Smooth muscle cell (in vitro differentiated cells): Measurements from ENCODE around the gene EPOP. TPM values are rescaled to one million over a fixed set of nuclear protein-coding genes. Genes with fewer than 3 reads are reported as not detected.

Experiments
- DNase-seq: peaks from one replicate; lab custom pipeline; 2025; ENCODE audit not compliant: unreplicated experiment; lab: John Stamatoyannopoulos, UW
- H2AFZ ChIP-seq: fragments of 200-600 bp; sonication (generic); 2 replicates; pipeline ENCODE4 v1.6.0; 2016; ENCODE audit warnings: antibody characterized with exemption, low read depth, mild to moderate bottlenecking
- H3F3A ChIP-seq: fragments of 200-600 bp; sonication (generic); 2 replicates; pipeline ENCODE4 v1.6.0; 2017; ENCODE audit warnings: antibody characterized with exemption, low read depth
- H3K27ac ChIP-seq: fragments of 200-600 bp; sonication (generic); 2 replicates; pipeline ENCODE4 v1.5.1; 2016; ENCODE audit warnings: low read depth, mild to moderate bottlenecking
- H3K27me3 ChIP-seq: fragments of 200-600 bp; sonication (generic); 2 replicates; pipeline ENCODE4 v1.6.1; 2016; ENCODE audit warnings: low read depth, mild to moderate bottlenecking
- H3K36me3 ChIP-seq: fragments of 200-600 bp; sonication (generic); 2 replicates; pipeline ENCODE4 v1.5.1; 2016; ENCODE audit warnings: low read depth
- H3K4me1 ChIP-seq: fragments of 200-600 bp; sonication (generic); 2 replicates; pipeline ENCODE4 v1.5.1; 2016; ENCODE audit warnings: low read depth
- H3K4me2 ChIP-seq: fragments of 200-600 bp; sonication (generic); 2 replicates; pipeline ENCODE4 v1.6.0; 2016; ENCODE audit warnings: mild to moderate bottlenecking
- H3K4me3 ChIP-seq: fragments of 200-600 bp; sonication (generic); 2 replicates; pipeline ENCODE4 v1.5.1; 2016; ENCODE audit warnings: mild to moderate bottlenecking
- H3K79me2 ChIP-seq: fragments of 200-600 bp; sonication (generic); 2 replicates; pipeline ENCODE4 v1.6.0; 2016; ENCODE audit warnings: low read depth, mild to moderate bottlenecking
- H3K9ac ChIP-seq: fragments of 200-600 bp; sonication (generic); 2 replicates; pipeline ENCODE4 v1.6.0; 2016; ENCODE audit warnings: low read depth
- H3K9me3 ChIP-seq: fragments of 200-600 bp; sonication (generic); replicated peaks from 2 replicates; pipeline ENCODE4 v1.5.1; 2016; ENCODE audit warnings: low read depth
- H4K20me1 ChIP-seq: fragments of 200-600 bp; sonication (generic); 2 replicates; pipeline ENCODE4 v1.6.0; 2016; ENCODE audit warnings: low read depth
- WGBS: methylation state at CpG from one replicate; pipeline ENCODE4 v1.1.7; 2016; ENCODE audit warnings: low lambda C conversion rate; 5-methylcytosine and 5-hydroxymethylcytosine counted together
- polyA plus RNA-seq: library from polyadenylated mRNA; unstranded; fragments of >200 nt; fragmentation: Nextera tagmentation; extraction: Ambion mirVana; gene quantifications from 2 replicates; pipeline ENCODE4 v1.2.1, GENCODE V29; 2016
- total RNA-seq: library from RNA; depleted of rRNA; stranded (reverse); fragments of >200 nt; gene quantifications from 2 replicates; pipeline ENCODE4 v1.2.3, GENCODE V29; 2014
- TF ChIP-seq, protein P1 (sequence below): fragments of 200-600 bp; sonication (generic); IDR thresholded peaks from 2 replicates; pipeline ENCODE4 v1.5.1; 2017; ENCODE audit warnings: borderline replicate concordance, mild to moderate bottlenecking, antibody characterized with exemption; ENCODE audit not compliant: insufficient read depth, poor library complexity, severe bottlenecking

Gene EPOP
- total and polyA plus RNA-seq, 2 experiments from 2014 or later: 0.40 to 0.85 TPM

DNA sequence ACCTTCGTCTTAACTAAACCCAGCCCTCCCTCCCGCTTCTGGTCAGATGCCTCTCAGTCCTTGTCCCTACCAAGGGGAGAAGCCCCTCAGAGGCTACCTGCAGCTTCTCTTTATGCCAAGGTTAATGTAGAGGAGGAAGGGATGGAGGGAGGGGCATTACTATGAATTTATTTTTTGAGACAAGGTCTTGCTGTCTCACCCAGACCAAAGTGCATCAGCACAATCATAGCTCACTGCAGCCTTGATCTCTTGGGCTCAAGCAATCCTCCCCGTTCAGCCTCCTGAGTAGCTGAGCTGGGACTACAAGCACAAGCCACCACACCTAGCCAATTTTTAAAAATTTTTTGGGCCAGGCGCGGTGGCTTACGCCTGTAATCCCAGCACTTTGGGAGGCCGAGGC, 15.3 kb downstream of the EPOP start:
- no peak overlapping the region for H3K4me2 ChIP-seq
- TF ChIP-seq, protein P1, sequence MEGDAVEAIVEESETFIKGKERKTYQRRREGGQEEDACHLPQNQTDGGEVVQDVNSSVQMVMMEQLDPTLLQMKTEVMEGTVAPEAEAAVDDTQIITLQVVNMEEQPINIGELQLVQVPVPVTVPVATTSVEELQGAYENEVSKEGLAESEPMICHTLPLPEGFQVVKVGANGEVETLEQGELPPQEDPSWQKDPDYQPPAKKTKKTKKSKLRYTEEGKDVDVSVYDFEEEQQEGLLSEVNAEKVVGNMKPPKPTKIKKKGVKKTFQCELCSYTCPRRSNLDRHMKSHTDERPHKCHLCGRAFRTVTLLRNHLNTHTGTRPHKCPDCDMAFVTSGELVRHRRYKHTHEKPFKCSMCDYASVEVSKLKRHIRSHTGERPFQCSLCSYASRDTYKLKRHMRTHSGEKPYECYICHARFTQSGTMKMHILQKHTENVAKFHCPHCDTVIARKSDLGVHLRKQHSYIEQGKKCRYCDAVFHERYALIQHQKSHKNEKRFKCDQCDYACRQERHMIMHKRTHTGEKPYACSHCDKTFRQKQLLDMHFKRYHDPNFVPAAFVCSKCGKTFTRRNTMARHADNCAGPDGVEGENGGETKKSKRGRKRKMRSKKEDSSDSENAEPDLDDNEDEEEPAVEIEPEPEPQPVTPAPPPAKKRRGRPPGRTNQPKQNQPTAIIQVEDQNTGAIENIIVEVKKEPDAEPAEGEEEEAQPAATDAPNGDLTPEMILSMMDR: no peak
- no peaks in the 10 kb centered on the region for H3K36me3 ChIP-seq
- H3F3A ChIP-seq: no peaks in the 10 kb centered on the region
- no peak overlapping the region for H2AFZ ChIP-seq
- no peak overlapping the region for H3K4me3 ChIP-seq
- H3K9ac ChIP-seq: no peak overlapping the region
- peaks cover 7% of the 10 kb centered on the region for H3K4me1 ChIP-seq
- no peaks in the 10 kb centered on the region for H3K79me2 ChIP-seq
- no peaks in the 10 kb centered on the region for H4K20me1 ChIP-seq
- H3K9me3 ChIP-seq: no peaks in the 10 kb centered on the region
- WGBS: 88% methylated on average over 7 of the region's 7 CpGs
- no peak for DNase-seq
- no peak overlapping the region for H3K27ac ChIP-seq
- H3K27me3 ChIP-seq: no peaks in the 10 kb centered on the region

DNA sequence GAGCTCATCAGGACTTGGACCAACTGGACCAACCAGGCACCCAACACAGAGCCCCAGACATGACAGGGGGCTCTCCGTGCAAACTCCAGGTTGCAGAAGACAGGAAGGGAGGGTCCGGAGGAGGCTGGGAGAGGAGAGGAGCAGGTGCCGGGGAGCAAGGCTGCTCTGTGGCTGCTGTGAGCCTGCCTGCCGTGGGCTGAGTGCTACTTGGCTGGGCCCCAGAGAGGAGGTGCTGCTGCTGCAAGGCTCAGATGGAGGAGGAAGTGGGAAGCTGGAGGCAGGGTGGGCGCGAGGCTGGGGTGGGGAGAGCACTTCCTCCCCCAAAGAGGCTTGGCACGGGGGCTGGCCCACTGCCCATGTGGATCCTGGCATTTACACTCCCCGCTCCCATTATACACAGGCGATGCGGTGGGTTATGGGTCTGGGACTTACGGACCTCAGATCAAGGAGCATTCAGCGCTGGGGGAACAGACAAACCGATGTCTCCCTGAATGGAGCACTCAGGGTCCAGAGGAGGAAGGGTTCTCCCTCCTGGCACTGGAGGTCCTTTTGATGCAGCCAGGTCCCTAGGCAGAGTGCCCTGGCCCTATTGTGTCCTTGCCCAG, 15.9 kb downstream of the EPOP start:
- no peaks in the 10 kb centered on the region for H3K79me2 ChIP-seq
- peaks cover 7% of the 10 kb centered on the region for H3K4me1 ChIP-seq
- H3K9ac ChIP-seq: no peak overlapping the region
- WGBS: 90% methylated on average over 10 of the region's 13 CpGs
- no peak overlapping the region for H3K4me2 ChIP-seq
- no peaks in the 10 kb centered on the region for H4K20me1 ChIP-seq
- no peaks in the 10 kb centered on the region for H3K9me3 ChIP-seq
- H2AFZ ChIP-seq: no peak overlapping the region
- DNase-seq: no peak
- H3F3A ChIP-seq: no peaks in the 10 kb centered on the region
- peaks cover 2% of the 10 kb centered on the region for H3K27me3 ChIP-seq
- H3K36me3 ChIP-seq: no peaks in the 10 kb centered on the region
- H3K27ac ChIP-seq: no peak overlapping the region
- H3K4me3 ChIP-seq: no peak overlapping the region
- TF ChIP-seq, protein P1: no peak

DNA sequence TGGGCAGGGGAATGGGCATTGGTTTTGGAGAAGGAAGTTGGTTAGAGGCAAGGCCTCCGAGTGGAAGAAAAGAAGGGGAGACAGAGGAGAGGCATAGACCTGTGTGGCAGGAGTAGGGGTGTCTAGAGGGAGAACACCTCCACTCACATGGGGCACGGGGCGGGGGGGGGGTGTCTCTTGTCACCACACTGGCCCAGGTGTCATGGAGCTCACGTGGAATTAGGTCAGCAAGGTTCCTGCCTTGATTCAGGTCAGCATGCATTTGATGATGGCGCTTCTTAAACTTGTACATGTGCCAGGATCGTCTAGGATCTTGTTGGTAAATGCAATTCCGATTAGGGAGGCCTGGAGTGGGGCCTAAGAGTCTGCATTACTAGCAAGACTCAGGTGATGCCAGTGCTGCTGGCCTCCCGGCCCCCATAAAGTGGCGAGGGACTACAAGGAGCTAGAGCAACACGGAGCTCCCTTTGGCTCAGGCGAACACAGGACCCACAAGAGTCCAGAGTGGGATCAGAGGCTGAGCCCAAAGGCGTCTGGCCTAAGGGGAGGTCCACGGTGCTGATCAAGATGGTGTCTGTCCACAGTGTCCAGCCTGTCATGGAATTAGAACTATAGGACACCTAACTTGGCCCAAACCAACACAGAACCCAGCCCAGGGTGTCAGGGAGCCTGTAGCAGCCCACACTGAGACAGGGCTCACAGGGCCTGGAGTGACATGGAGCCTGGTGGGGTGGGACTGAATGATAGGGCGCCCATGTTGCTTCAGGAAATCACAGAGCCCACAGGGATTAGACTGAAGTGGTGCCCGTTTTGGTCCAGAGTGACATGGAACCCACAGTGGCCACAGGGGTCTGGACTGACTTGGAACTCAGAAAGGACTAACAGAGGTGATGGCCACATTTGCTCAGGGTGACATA, 16.7 kb downstream of the EPOP start:
- WGBS: 89% methylated on average over 15 of the region's 15 CpGs
- no peak for DNase-seq
- no peaks in the 10 kb centered on the region for H3K79me2 ChIP-seq
- peaks cover 7% of the 10 kb centered on the region for H3K4me1 ChIP-seq
- no peak overlapping the region for H2AFZ ChIP-seq
- H3K4me2 ChIP-seq: no peak overlapping the region
- H3K4me3 ChIP-seq: no peak overlapping the region
- no peaks in the 10 kb centered on the region for H4K20me1 ChIP-seq
- H3K27me3 ChIP-seq: peaks cover 4% of the 10 kb centered on the region
- no peak overlapping the region for H3K27ac ChIP-seq
- H3F3A ChIP-seq: no peaks in the 10 kb centered on the region
- H3K36me3 ChIP-seq: no peaks in the 10 kb centered on the region
- TF ChIP-seq, protein P1: no peak
- no peaks in the 10 kb centered on the region for H3K9me3 ChIP-seq
- no peak overlapping the region for H3K9ac ChIP-seq
